GM18505 (cell line): Measurements from ENCODE around the gene ABCC4.

Experiments
- ATAC-seq: cut with Tn5 transposase; IDR thresholded peaks from one replicate; pipeline ENCODE4 v1.9.1; 2021; ENCODE audit not compliant: unreplicated experiment
- POLR2A ChIP-seq: IDR thresholded peaks from 4 replicates; pipeline ENCODE4 v1.6.1; 2011; ENCODE audit warnings: borderline replicate concordance; ENCODE audit not compliant: insufficient read depth, insufficient read length; ENCODE audit errors: extremely low read depth

ABCC4 gene

GRCh38 chr13:95301183-95301967 is at the start of gene ABCC4:
TSS of gene ABCC4 (minus strand) at chr13:95301451. CDS start at chr13:95301314, 137 bp downstream.
- ATAC-seq, result peak; percentile 86
- TF ChIP-seq POLR2A, result peak; percentile 72

DNA sequence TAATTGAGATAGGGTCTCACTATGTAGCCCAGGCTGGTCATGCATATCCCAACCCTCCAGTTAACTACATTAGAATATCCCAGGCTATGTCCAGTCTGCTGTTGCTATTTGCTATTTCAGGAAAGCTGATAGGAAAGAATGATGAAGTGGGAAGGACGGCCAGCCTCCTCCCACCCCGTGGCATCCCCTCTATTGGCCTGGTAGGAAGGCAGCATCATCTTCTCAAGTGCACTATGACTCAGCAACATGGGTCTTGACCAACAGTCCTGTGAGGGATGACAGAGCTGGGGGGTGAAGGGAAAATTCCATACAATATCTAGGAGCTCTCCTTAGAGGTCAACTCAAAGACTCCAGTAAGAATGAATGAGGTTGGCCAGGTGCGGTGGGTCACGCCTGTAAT is 48.0 kb upstream of the ABCC4 start:
- TF ChIP-seq POLR2A, result no peak
- ATAC-seq, result no peak

DNA sequence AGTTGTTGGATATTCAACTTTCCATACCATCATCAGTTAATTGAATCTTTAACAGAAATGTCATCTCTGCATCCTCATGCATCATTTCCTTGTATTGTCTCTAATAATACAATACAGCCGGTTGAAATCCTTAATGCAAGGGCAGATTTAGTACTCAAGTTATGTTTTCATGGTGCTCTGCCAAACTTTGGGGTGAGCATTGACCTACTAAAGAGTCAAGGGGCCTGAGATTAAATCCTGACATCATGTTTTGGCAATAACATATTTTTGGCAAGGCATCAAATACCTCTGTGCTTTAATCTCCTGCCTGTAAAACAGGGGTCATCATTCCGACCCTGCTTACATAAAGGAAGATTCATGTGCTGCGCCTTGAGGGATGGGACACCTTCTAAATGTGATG is 42.7 kb upstream of the ABCC4 start:
- ATAC-seq, result no peak
- TF ChIP-seq POLR2A, result no peak

- TF ChIP-seq POLR2A, result no peak
- no peak for ATAC-seq
Observed at GRCh38 chr13:95341441-95341840, 40.2 kb upstream of the ABCC4 start.

- no peak for TF ChIP-seq POLR2A
- ATAC-seq, result no peak
Observed at GRCh38 chr13:95338905-95339304, 37.7 kb upstream of the ABCC4 start.

DNA sequence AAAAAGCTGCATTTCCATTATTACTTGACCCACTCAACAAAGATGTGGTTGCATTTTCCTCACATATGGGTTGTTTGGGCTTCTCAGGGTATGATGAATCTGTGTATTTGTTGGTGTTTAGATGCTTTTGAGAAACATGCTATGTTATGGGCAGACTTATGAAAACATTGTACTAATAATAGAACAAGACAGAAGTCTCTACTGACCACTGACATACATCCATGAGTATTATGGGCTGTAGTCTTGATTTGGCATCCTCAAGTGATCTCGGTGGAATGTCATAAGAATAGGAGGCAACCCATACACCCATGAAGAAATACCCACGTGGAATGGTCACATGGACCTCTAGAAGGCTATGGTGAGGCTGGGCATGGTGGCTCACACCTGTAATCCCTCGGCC is 36.3 kb upstream of the ABCC4 start:
- no peak for TF ChIP-seq POLR2A
- ATAC-seq, result no peak

DNA sequence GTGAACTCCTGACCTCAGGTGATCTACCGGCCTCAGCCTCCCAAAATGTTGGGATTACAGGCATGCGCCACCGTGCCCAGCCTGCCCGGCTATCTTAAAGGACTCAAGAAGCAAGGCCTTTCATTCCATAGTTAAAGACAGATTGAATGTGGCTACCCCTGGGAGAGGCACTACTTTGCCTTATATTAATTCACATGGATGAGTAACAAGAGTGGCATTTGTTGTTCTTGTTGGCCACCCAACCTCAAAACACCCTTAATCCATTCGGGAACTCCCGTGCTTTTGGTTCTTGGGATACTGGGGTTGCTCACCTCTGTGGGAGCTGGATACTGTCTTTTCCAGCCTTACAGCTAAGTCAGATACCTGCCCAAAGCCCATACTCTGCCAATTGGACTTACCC is 34.4 kb upstream of the ABCC4 start:
- ATAC-seq, result no peak

GRCh38 chr13:95328386-95328785 is 27.1 kb upstream of the ABCC4 start:
- TF ChIP-seq POLR2A, result no peak
- ATAC-seq, result no peak

More for the DNA sequence above, 34.4 kb upstream of the ABCC4 start:
- TF ChIP-seq POLR2A, result no peak

- no peak for TF ChIP-seq POLR2A
- ATAC-seq, result no peak
Observed at GRCh38 chr13:95327190-95327589, 25.9 kb upstream of the ABCC4 start.

GRCh38 chr13:95326695-95327094 is 25.4 kb upstream of the ABCC4 start:
- TF ChIP-seq POLR2A, result no peak
- no peak for ATAC-seq

DNA sequence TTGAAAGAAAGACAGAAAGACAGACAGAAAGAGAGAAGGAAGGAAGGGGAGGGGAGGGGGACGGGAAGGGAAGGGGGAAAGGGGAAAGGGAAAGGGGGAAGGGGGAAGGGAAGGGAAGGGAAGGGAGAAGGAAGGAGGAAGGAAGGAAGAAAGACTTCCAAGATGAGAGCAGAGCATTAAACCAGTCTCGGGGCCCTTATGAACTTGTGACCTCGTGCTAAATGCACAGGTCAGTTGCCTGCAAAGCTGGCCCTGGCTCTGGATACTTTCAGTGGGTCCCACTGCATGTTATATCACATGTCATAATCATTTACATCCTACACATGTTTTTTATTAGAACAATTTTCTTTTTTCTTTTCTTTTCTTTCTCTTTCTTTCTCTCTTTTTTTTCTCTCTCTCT is 24.2 kb upstream of the ABCC4 start:
- no peak for ATAC-seq
- TF ChIP-seq POLR2A, result no peak

GRCh38 chr13:95323930-95324662 is 22.8 kb upstream of the ABCC4 start:
- ATAC-seq, result no peak
- no peak for TF ChIP-seq POLR2A

GRCh38 chr13:95319551-95320274 is 18.5 kb upstream of the ABCC4 start:
- ATAC-seq, result no peak
- TF ChIP-seq POLR2A, result no peak
